OCI-LY3 (cell line): ENCODE results near the gene GADL1.

Experiments used
- H2AFZ ChIP-seq: fragments of 200-600, 300-600 bp; shearing (Covaris generic); 2 replicates; pipeline ENCODE4 v1.6.0; 2014; ENCODE audit warnings: antibody characterized with exemption, low read depth, low read length
- H3K27ac ChIP-seq: fragments of 200-600, 300-600 bp; sonication (generic); 2 replicates; pipeline ENCODE4 v1.5.1; 2014; ENCODE audit warnings: mild to moderate bottlenecking, low read length, moderate library complexity, mixed read lengths
- H3K27me3 ChIP-seq: fragments of 200-600, 300-600 bp; sonication (generic); 2 replicates; pipeline ENCODE4 v1.6.1; 2014; ENCODE audit warnings: low read depth, low read length, mixed read lengths
- H3K36me3 ChIP-seq: fragments of 200-600, 300-600 bp; sonication (generic); replicated peaks from 2 replicates; pipeline ENCODE3; 2014; ENCODE audit warnings: low read depth, low read length, mixed read lengths
- H3K4me1 ChIP-seq: fragments of 300-600, 200-600 bp; sonication (generic); 2 replicates; pipeline ENCODE4 v1.6.1; 2014; ENCODE audit warnings: low read length, mixed read lengths
- H3K4me2 ChIP-seq: fragments of 200-600, 300-600 bp; sonication (generic); 2 replicates; pipeline ENCODE4 v1.6.1; 2014; ENCODE audit warnings: low read length, mixed read lengths
- H3K4me3 ChIP-seq: fragments of 300-600, 200-600 bp; sonication (generic); 2 replicates; pipeline ENCODE4 v1.5.1; 2014; ENCODE audit warnings: antibody characterized with exemption, mild to moderate bottlenecking, low read length, moderate library complexity
- H3K79me2 ChIP-seq: fragments of 300-600, 200-600 bp; shearing (Covaris generic); 2 replicates; pipeline ENCODE4 v1.6.1; 2014; ENCODE audit warnings: mild to moderate bottlenecking, low read length, mixed read lengths
- H3K9ac ChIP-seq: fragments of 300-600, 200-600 bp; shearing (Covaris generic); 2 replicates; pipeline ENCODE4 v1.6.0; 2014; ENCODE audit warnings: mild to moderate bottlenecking, low read length, moderate library complexity
- H3K9me3 ChIP-seq: fragments of 200-600, 300-600 bp; shearing (Covaris generic); 2 replicates; pipeline ENCODE4 v1.6.1; 2014; ENCODE audit warnings: low read length, mixed read lengths; ENCODE audit not compliant: insufficient read depth
- H4K20me1 ChIP-seq: fragments of 200-600, 300-600 bp; sonication (generic); 2 replicates; pipeline ENCODE4 v1.6.1; 2016; ENCODE audit warnings: low read length, mixed read lengths; ENCODE audit not compliant: insufficient read depth
- EZH2phosphoT487 ChIP-seq: fragments of 200-600 bp; shearing (Covaris generic); IDR thresholded peaks from 2 replicates; pipeline ENCODE4 v1.6.1; 2018; ENCODE audit warnings: antibody characterized with exemption, mixed run types, low read depth
- TF ChIP-seq, protein P1 (sequence below): fragments of 200-600, 300-600 bp; sonication (generic); IDR thresholded peaks from 2 replicates; pipeline ENCODE4 v1.5.1; 2014; ENCODE audit warnings: antibody characterized with exemption, low read length, low read depth

The GADL1 gene

DNA sequence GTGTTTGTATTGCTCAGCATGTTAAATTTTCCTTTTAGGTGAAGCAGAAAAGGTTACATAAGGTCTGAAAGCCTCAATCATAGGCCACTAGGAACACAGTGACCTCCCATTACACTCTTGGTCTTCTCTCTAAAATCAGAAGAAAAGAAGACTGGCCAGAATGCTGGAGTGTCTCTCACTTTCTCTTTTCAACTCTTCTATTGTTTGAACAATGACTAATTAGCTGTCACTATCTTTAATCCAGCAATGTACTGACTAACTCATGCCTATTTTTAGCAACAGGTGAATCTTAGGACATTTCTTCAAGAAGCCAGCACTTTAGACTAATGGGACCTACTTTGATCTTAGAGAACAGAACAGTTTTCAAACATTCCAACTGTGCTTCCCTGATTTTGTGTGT lies 145.2 kb downstream of the GADL1 start:
- Histone ChIP-seq H3K27ac (no peak overlapping the region), H2AFZ (no peak overlapping the region), H3K9ac (no peak overlapping the region), H3K36me3 (no peaks in the 10 kb centered on the region), H4K20me1 (no peaks in the 10 kb centered on the region), H3K9me3 (no peaks in the 10 kb centered on the region), H3K4me2 (no peak overlapping the region), H3K4me1 (peaks cover 21% of the 10 kb centered on the region), H3K27me3 (no peaks in the 10 kb centered on the region), H3K79me2 (no peaks in the 10 kb centered on the region), H3K4me3 (no peak overlapping the region)
- TF ChIP-seq, protein P1, sequence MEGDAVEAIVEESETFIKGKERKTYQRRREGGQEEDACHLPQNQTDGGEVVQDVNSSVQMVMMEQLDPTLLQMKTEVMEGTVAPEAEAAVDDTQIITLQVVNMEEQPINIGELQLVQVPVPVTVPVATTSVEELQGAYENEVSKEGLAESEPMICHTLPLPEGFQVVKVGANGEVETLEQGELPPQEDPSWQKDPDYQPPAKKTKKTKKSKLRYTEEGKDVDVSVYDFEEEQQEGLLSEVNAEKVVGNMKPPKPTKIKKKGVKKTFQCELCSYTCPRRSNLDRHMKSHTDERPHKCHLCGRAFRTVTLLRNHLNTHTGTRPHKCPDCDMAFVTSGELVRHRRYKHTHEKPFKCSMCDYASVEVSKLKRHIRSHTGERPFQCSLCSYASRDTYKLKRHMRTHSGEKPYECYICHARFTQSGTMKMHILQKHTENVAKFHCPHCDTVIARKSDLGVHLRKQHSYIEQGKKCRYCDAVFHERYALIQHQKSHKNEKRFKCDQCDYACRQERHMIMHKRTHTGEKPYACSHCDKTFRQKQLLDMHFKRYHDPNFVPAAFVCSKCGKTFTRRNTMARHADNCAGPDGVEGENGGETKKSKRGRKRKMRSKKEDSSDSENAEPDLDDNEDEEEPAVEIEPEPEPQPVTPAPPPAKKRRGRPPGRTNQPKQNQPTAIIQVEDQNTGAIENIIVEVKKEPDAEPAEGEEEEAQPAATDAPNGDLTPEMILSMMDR: no peak
- no peak for TF ChIP-seq EZH2phosphoT487

DNA sequence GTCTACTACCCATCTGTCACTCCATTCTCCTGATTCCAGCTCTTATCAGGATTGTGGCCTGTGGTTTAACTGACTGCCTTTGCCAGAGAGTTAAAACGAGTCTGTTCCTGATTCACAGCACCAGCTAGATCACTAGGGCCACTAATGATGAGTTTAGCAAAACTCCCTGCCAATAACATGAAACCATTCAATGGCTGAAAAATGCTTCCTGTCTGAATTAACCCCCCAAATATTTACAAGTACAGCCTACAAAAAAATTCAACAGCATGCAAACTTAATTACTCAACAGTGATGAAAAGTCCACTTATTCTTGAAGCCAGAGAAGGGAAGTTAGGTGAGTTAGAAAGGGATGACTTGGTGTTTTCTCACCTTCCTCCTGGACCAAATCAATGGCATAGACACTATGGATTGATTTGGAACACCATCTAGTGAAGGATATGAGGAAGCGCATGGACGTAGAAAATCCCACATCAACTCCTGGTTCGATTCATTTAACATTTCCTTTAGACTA lies 146.6 kb downstream of the GADL1 start:
- Histone ChIP-seq H2AFZ (no peak overlapping the region), H3K27me3 (no peaks in the 10 kb centered on the region), H3K27ac (no peak overlapping the region), H3K9ac (no peak overlapping the region), H3K79me2 (no peaks in the 10 kb centered on the region), H4K20me1 (no peaks in the 10 kb centered on the region), H3K9me3 (no peaks in the 10 kb centered on the region), H3K36me3 (no peaks in the 10 kb centered on the region), H3K4me3 (no peak overlapping the region), H3K4me1 (peaks cover 18% of the 10 kb centered on the region), H3K4me2 (no peak overlapping the region)
- no peak for TF ChIP-seq EZH2phosphoT487
- TF ChIP-seq, protein P1: peak; percentile 64

DNA sequence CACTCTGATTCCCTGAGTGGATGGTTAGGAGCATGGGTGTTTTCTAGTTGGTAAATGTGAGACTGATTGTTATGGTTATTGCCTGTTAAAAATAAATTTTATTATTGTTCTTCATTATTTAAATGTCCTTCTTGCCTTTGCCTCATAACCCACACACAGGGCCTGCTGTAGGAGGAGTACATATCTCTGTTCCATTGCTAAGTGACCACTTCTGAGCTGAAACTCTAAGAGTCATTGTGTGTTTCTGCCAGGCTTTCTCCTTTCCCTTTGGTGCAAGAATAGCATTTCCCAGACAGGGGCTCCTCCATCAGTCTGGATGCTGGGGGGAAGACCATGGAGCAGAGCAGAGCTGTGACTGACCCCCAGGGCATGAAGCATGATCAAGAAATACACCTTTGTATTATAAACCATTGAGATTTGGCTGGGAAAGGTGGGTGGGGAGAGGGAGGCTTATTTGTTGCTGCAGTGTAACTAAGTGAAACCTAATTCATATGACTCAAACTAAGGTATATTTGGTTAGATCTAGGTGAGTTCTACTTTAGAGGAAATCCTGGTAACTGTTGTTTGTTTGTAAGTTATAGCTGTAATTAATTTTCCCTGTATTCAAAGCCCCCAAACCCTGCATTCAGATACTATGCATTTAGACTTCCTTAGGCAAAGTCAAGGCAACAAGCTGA lies 150.7 kb downstream of the GADL1 start:
- H3K27ac ChIP-seq: no peak overlapping the region
- H2AFZ ChIP-seq: no peak overlapping the region
- H3K27me3 ChIP-seq: no peaks in the 10 kb centered on the region
- H4K20me1 ChIP-seq: no peaks in the 10 kb centered on the region
- no peaks in the 10 kb centered on the region for H3K9me3 ChIP-seq
- no peak overlapping the region for H3K4me3 ChIP-seq
- no peaks in the 10 kb centered on the region for H3K36me3 ChIP-seq
- no peak overlapping the region for H3K4me2 ChIP-seq
- no peaks in the 10 kb centered on the region for H3K4me1 ChIP-seq
- H3K79me2 ChIP-seq: no peaks in the 10 kb centered on the region
- TF ChIP-seq EZH2phosphoT487: no peak
- H3K9ac ChIP-seq: no peak overlapping the region

DNA sequence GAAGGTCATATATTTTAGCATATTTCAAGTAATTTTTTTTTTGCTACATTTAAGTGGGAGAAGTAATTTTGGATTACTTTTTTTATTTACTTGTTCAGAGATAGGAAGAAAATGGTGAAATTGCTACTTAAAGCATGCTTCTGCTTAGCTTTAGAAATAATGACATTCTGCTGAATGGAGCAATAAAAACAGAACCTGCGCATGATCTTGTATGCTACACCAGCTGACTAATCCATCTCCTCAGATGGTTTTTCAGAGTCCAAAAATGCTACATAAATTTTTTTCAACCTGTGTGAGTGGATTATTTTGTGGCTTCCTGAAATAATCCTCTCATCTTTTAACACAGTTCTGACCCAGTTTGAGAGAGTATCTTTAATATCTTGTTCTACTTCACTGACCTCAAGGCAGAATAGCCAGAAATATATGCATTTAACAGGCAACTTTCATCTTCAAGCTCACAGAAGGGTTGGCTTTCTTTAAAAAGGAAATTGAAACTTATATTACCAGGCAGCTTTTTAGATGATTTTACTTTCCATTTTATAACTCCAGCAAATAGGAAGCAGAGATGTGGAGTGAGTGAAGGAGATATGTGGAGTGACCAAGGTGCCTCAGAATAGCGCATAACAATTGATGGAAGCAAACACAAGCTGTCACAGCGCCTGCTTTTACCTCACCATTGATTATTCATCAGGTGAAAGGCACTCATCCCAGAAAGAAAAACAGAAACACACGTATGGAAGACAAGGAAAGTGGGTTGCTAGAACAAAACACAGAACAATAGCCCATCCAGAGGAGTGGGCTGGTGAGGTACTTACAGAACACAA lies 151.5 kb downstream of the GADL1 start:
- Histone ChIP-seq H4K20me1 (no peaks in the 10 kb centered on the region), H3K4me3 (no peak overlapping the region), H3K9ac (no peak overlapping the region), H3K27ac (no peak overlapping the region), H3K27me3 (no peaks in the 10 kb centered on the region), H3K36me3 (no peaks in the 10 kb centered on the region), H3K9me3 (no peaks in the 10 kb centered on the region), H3K4me2 (no peak overlapping the region), H2AFZ (no peak overlapping the region), H3K79me2 (no peaks in the 10 kb centered on the region), H3K4me1 (no peaks in the 10 kb centered on the region)
- TF ChIP-seq, protein P1: no peak
- no peak for TF ChIP-seq EZH2phosphoT487
